GM12878 (cell line): Measurements from ENCODE around the gene HS6ST1. TPM values are rescaled to one million over a fixed set of nuclear protein-coding genes. Genes with fewer than 3 reads are reported as not detected.

Source experiments
- ATAC-seq: fragments of 200-7000 bp; cut with Tn5 transposase; 3 replicates; pipeline ENCODE4 v1.9.1; 2020; ENCODE audit warnings: mild to moderate bottlenecking, moderate library complexity
- BruUV-seq: library from RNA; stranded (reverse); fragments of 400-500 nt; replicated peaks from 2 replicates; lab custom pipeline; 2021; lab: Mats Ljungman, UMichigan
- CTCF ChIA-PET: fragments of 300-600 bp; sonication (Branson Sonifier 250); formaldehyde crosslinking; extraction: SDS; loops from one replicate; lab custom pipeline; 2021; ENCODE audit warnings: inconsistent platforms; lab: Yijun Ruan, JAX
- POLR2A ChIA-PET: fragments of 350-600 bp; formaldehyde crosslinking; extraction: SDS; loops from one replicate; lab custom pipeline; 2021; ENCODE audit warnings: inconsistent platforms; lab: Charles Lee
- RAD21 ChIA-PET: fragments of 300-600 bp; sonication (Branson Sonifier 250); formaldehyde crosslinking; loops from one replicate; lab custom pipeline; 2023; ENCODE audit warnings: antibody characterized with exemption; ENCODE audit not compliant: unreplicated experiment; lab: Charles Lee
- SMC1A ChIA-PET: fragments of 300-600 bp; sonication (Branson Sonifier 250); formaldehyde crosslinking; loops from one replicate; lab custom pipeline; 2023; ENCODE audit not compliant: unreplicated experiment, uncharacterized antibody; lab: Charles Lee
- DNase-seq: peaks from one replicate; pipeline ENCODE4 v3.0.0-alpha.2; 2011; ENCODE audit warnings: low read depth, low spot score
- FAIRE-seq: peaks from 3 replicates; lab custom pipeline; 2011; peaks lifted over from hg19 to GRCh38; lab: Jason Lieb, UNC
- H2AFZ ChIP-seq: 2 replicates; pipeline ENCODE4 v1.6.0; 2011; ENCODE audit warnings: low read depth, low read length, control low read depth; ENCODE audit not compliant: control insufficient read depth
- H3K27ac ChIP-seq: 2 replicates; pipeline ENCODE4 v1.5.1; 2011; ENCODE audit warnings: control low read depth; ENCODE audit not compliant: control insufficient read depth, insufficient read depth
- H3K27me3 ChIP-seq, 2 experiments: replicated peaks in 1 of 2; 2 replicates each; pipeline versions ENCODE4 v1.6.0 to v1.6.1; 2011; ENCODE audit warnings: low read length in 1 of 2; ENCODE audit not compliant: control insufficient read depth in 2 of 2, insufficient read depth in 2 of 2
- H3K36me3 ChIP-seq, 2 experiments: 2 replicates each; pipeline ENCODE4 v1.5.1; 2011; ENCODE audit warnings: low read length in 1 of 2; ENCODE audit not compliant: control insufficient read depth in 2 of 2, insufficient read depth in 2 of 2
- H3K4me1 ChIP-seq: 2 replicates; pipeline ENCODE4 v1.6.1; 2011; ENCODE audit warnings: mild to moderate bottlenecking, low read length, moderate library complexity, mixed read lengths; ENCODE audit not compliant: control insufficient read depth, insufficient read depth
- H3K4me2 ChIP-seq: 2 replicates; pipeline ENCODE4 v1.6.0; 2011; ENCODE audit warnings: control low read depth; ENCODE audit not compliant: control insufficient read depth, insufficient read depth
- H3K4me3 ChIP-seq: fragments of 200-600 bp; sonication (generic); 2 replicates; pipeline ENCODE4 v1.5.1; 2016
- H3K79me2 ChIP-seq: 2 replicates; pipeline ENCODE4 v1.6.0; 2011; ENCODE audit warnings: low read length; ENCODE audit not compliant: control insufficient read depth, insufficient read depth
- H3K9ac ChIP-seq: 2 replicates; pipeline ENCODE4 v1.8.0; 2011; ENCODE audit warnings: low read length, control low read depth, mixed read lengths; ENCODE audit not compliant: control insufficient read depth, insufficient read depth
- H3K9me3 ChIP-seq: replicated peaks from 3 replicates; pipeline ENCODE4 v1.5.1; 2011; ENCODE audit warnings: mild to moderate bottlenecking, low read length; ENCODE audit not compliant: control insufficient read depth, insufficient read depth
- H4K20me1 ChIP-seq: 2 replicates; pipeline ENCODE4 v1.6.0; 2011; ENCODE audit not compliant: control insufficient read depth, insufficient read depth
- ATF3 ChIP-seq: IDR thresholded peaks from 2 replicates; pipeline ENCODE4 v1.6.1; 2011; ENCODE audit warnings: low read depth, mild to moderate bottlenecking, low read length, moderate library complexity, borderline replicate concordance; ENCODE audit errors: extremely low read depth
- BCL11A ChIP-seq: IDR thresholded peaks from 2 replicates; pipeline ENCODE4 v1.6.1; 2011; ENCODE audit warnings: low read depth, low read length
- CBFB ChIP-seq: IDR thresholded peaks from 2 replicates; pipeline ENCODE4 v1.6.1; 2016; ENCODE audit warnings: antibody characterized with exemption, low read depth
- CHD2 ChIP-seq: IDR thresholded peaks from 2 replicates; pipeline ENCODE4 v1.6.1; 2011; ENCODE audit warnings: low read depth, low read length, improper control_type of control experiment, borderline replicate concordance
- ELK1 ChIP-seq: IDR thresholded peaks from 2 replicates; pipeline ENCODE4 v1.6.1; 2012; ENCODE audit warnings: low read depth, low read length, improper control_type of control experiment
- ESRRA ChIP-seq: IDR thresholded peaks from 2 replicates; pipeline ENCODE4 v1.6.1; 2012; ENCODE audit warnings: mild to moderate bottlenecking, low read length, improper control_type of control experiment
- MEF2A ChIP-seq: IDR thresholded peaks from 2 replicates; pipeline ENCODE4 v1.6.1; 2011; ENCODE audit warnings: low read depth, mild to moderate bottlenecking, low read length, moderate library complexity; ENCODE audit not compliant: insufficient read depth
- RAD21 ChIP-seq: IDR thresholded peaks from 2 replicates; pipeline ENCODE4 v1.6.1; 2011; ENCODE audit warnings: mild to moderate bottlenecking, low read depth, low read length, moderate library complexity; ENCODE audit not compliant: insufficient read depth
- SIN3A ChIP-seq: IDR thresholded peaks from 2 replicates; pipeline ENCODE4 v1.6.1; 2012; ENCODE audit warnings: low read depth, low read length, improper control_type of control experiment
- ZBTB40 ChIP-seq: fragments of 450-650 bp; IDR thresholded peaks from 2 replicates; pipeline ENCODE4 v1.6.1; 2016; ENCODE audit warnings: mild to moderate bottlenecking, moderate library complexity, borderline replicate concordance
- ZNF24 ChIP-seq: fragments of 450-650 bp; IDR thresholded peaks from 2 replicates; pipeline ENCODE4 v1.6.1; 2017; ENCODE audit warnings: antibody characterized with exemption, mild to moderate bottlenecking
- WGBS: methylation state at CpG from one replicate; pipeline ENCODE4 v1.1.6; 2016; ENCODE audit warnings: low lambda C conversion rate; ENCODE audit not compliant: insufficient replicate concordance, insufficient coverage; ENCODE audit errors: missing lambda C conversion rate; 5-methylcytosine and 5-hydroxymethylcytosine counted together
- in situ Hi-C: fragments of 300-500 bp; cut with MboI; formaldehyde crosslinking; loops from 9 replicates; pipeline ENCODE4 v1.14.3; 2018; ENCODE audit warnings: mixed read lengths
- intact Hi-C: fragments of 100-400 bp; cut with micrococcal nuclease; formaldehyde crosslinking; loops from one replicate; pipeline ENCODE4 v1.14.2; 2022; ENCODE audit not compliant: unreplicated experiment
- polyA plus RNA-seq, 11 experiments: library from polyadenylated mRNA; depleted of rRNA in 4 of 11; unstranded in 6 of 11; stranded (reverse) in 5 of 11; fragments of >200 nt; fragmentation: Nextera tagmentation in 4 of 11; fragmentation: Illumina TruSeq in 1 of 11; extraction: Ambion mirVana in 4 of 11; extraction: Trizol in 1 of 11; gene quantifications; 1 replicate in 1 of 11; 2 replicates in 10 of 11; pipeline versions ENCODE4 v1.2.1 to v1.2.3, GENCODE V29; 2011 to 2016; ENCODE audit warnings: inconsistent platforms in 2 of 11, missing spikeins in 2 of 11, low read depth in 1 of 11
- total RNA-seq, 4 experiments: library from RNA; depleted of rRNA in 3 of 4; stranded (reverse); fragments of >200 nt in 3 of 4; fragmentation: Illumina TruSeq in 1 of 4; extraction: Trizol in 1 of 4; gene quantifications; 2 replicates each; pipeline versions ENCODE4 v1.2.1 to v1.2.3, GENCODE V29; 2013 to 2021
- TF ChIP-seq, protein P1 (sequence below): fragments of 450-650 bp; IDR thresholded peaks from 2 replicates; pipeline ENCODE4 v1.6.1; 2017; ENCODE audit warnings: mild to moderate bottlenecking, low read depth, inconsistent platforms; ENCODE audit not compliant: poor library complexity, severe bottlenecking

Gene HS6ST1
- total and polyA plus RNA-seq, 10 of the 15 experiments (the other 5 are each of a cell fraction or from before 2014, with no cell fraction given) = 0.48 to 17.0 (median 4.7) TPM

- TF ChIP-seq ELK1 (no peak), CBFB (no peak), ZNF24 (no peak)
- TF ChIP-seq, all 136 proteins: peak for 0
These were observed 9.2 kb downstream of the HS6ST1 start (continued) for GRCh38 chr2:128309280-128310093.

DNA sequence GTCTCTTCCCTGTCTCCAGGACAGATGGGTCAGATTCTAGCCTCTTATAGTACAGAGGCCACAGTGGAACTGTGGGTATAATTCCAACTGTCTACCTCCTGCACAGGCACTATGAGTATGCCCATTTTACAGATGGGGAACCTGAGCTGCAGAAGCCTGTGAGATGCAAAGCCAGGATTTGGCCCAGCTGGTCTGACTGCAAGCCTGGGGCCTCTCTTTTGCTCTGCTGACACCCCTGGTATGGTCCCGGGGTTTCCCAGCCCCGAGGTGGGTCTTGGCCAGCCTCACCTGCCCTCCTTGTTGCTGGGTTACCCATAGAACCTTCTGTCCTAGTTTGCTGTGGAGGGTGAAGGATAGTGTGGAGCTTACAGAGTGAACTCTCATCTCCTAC lies 9.8 kb downstream of the HS6ST1 start:
- no TSS peak for BruUV-seq
- Histone ChIP-seq H3K79me2 (no peaks in the 10 kb centered on the region; the same call in none of the 2 replicates), H3K27me3 (no peaks in the 10 kb centered on the region), H3K9me3 (no peaks in the 10 kb centered on the region), H3K4me1 (peaks cover 7% of the 10 kb centered on the region), H3K4me3 (no peak overlapping the region), H3K27ac (no peak overlapping the region), H4K20me1 (no peaks in the 10 kb centered on the region; the same call in 1 of the 2 replicates), H2AFZ (no peak overlapping the region), H3K36me3 (peaks cover 0 to 2% of the 10 kb centered on the region in 2 experiments; a peak in 2 of 4 replicates), H3K9ac (no peak overlapping the region), H3K4me2 (no peak overlapping the region)
- ChIA-PET CTCF (interaction anchor here (1.1 kb wide), 1 partner anchor 13 kb away, joined by 3 read pairs; no protein-coding TSS in a partner anchor), RAD21 (no interaction called here), POLR2A (interaction anchor here (0.6 kb wide), 1 partner anchor 46 kb away, joined by 3 read pairs; no protein-coding TSS in a partner anchor), SMC1A (no interaction called here)
- in situ Hi-C loops (no loop called here), intact Hi-C loops (no loop called here)
- WGBS = 0% methylated on average over 2 of the region's 2 CpGs
- FAIRE-seq (no peak), DNase-seq (no peak), ATAC-seq (no peak)
- TF ChIP-seq, protein P1, sequence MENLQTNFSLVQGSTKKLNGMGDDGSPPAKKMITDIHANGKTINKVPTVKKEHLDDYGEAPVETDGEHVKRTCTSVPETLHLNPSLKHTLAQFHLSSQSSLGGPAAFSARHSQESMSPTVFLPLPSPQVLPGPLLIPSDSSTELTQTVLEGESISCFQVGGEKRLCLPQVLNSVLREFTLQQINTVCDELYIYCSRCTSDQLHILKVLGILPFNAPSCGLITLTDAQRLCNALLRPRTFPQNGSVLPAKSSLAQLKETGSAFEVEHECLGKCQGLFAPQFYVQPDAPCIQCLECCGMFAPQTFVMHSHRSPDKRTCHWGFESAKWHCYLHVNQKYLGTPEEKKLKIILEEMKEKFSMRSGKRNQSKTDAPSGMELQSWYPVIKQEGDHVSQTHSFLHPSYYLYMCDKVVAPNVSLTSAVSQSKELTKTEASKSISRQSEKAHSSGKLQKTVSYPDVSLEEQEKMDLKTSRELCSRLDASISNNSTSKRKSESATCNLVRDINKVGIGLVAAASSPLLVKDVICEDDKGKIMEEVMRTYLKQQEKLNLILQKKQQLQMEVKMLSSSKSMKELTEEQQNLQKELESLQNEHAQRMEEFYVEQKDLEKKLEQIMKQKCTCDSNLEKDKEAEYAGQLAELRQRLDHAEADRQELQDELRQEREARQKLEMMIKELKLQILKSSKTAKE = no peak
- TF ChIP-seq RAD21 (no peak), MEF2A (no peak), BCL11A (no peak), ZBTB40 (no peak), ESRRA (no peak), SIN3A (no peak), ATF3 (no peak), CHD2 (no peak)
